HepG2 (cell line): ENCODE measurements around the gene CDHR3. TPM values are rescaled to one million over a fixed set of nuclear protein-coding genes. Genes with fewer than 3 reads are reported as not detected.

Experiments used
- ATF2 ChIP-seq: sonication (generic); formaldehyde crosslinking; IDR thresholded peaks from 2 replicates; pipeline ENCODE4 v1.4.0; 2020; ENCODE audit warnings: missing genetic modification reagents
- ATF4 ChIP-seq, 2 experiments: fragments of 450-650 bp in 1 of 2; sonication (generic) in 1 of 2; formaldehyde crosslinking; IDR thresholded peaks; 2 replicates each; pipeline versions ENCODE4 v1.5.0 to v1.8.0; 2020 to 2022; ENCODE audit warnings: mild to moderate bottlenecking in 1 of 2, missing genetic modification reagents in 1 of 2
- BHLHE40 ChIP-seq: IDR thresholded peaks from 2 replicates; pipeline ENCODE4 v1.6.1; 2011; ENCODE audit warnings: low read length, improper control_type of control experiment
- CBX1 ChIP-seq: IDR thresholded peaks from one replicate; pipeline ENCODE4 v1.6.1; 2016; ENCODE audit warnings: antibody characterized with exemption, low read depth
- CTCF ChIP-seq: sonication (generic); formaldehyde crosslinking; IDR thresholded peaks from 2 replicates; pipeline ENCODE4 v1.5.0; 2020; ENCODE audit warnings: mild to moderate bottlenecking, missing genetic modification reagents, moderate library complexity
- E2F2 ChIP-seq: sonication (generic); formaldehyde crosslinking; IDR thresholded peaks from 2 replicates; pipeline ENCODE4 v1.4.0; 2020; ENCODE audit warnings: missing genetic modification reagents, borderline replicate concordance
- ETS1 ChIP-seq: sonication (generic); formaldehyde crosslinking; IDR thresholded peaks from 2 replicates; pipeline ENCODE4 v1.4.0; 2020; ENCODE audit warnings: missing genetic modification reagents
- IKZF4 ChIP-seq: sonication (generic); formaldehyde crosslinking; IDR thresholded peaks from 2 replicates; pipeline ENCODE4 v1.5.1; 2020; ENCODE audit warnings: borderline replicate concordance, mild to moderate bottlenecking, low read depth, missing genetic modification reagents; ENCODE audit errors: not compliant biosample characterization
- PPARG ChIP-seq: conservative IDR thresholded peaks from 2 replicates; pipeline ENCODE4 v1.6.1; 2016; ENCODE audit warnings: missing biosample characterization, missing genetic modification reagents
- RARG ChIP-seq: sonication (generic); formaldehyde crosslinking; IDR thresholded peaks from 2 replicates; pipeline ENCODE4 v1.4.0; 2020; ENCODE audit warnings: low read depth, mild to moderate bottlenecking, missing genetic modification reagents
- ZBTB42 ChIP-seq: sonication (generic); formaldehyde crosslinking; IDR thresholded peaks from 2 replicates; pipeline ENCODE4 v1.5.0; 2020; ENCODE audit warnings: mild to moderate bottlenecking, missing genetic modification reagents
- ZNF280B ChIP-seq: sonication (generic); formaldehyde crosslinking; IDR thresholded peaks from 2 replicates; pipeline ENCODE4 v1.5.0; 2020; ENCODE audit warnings: missing genetic modification reagents, mild to moderate bottlenecking, borderline replicate concordance
- ZNF292 ChIP-seq: sonication (generic); formaldehyde crosslinking; IDR thresholded peaks from 2 replicates; pipeline ENCODE4 v1.8.1; 2022; ENCODE audit warnings: mild to moderate bottlenecking, low read depth, missing genetic modification reagents, borderline replicate concordance
- ZNF607 ChIP-seq: sonication (generic); formaldehyde crosslinking; IDR thresholded peaks from 2 replicates; pipeline ENCODE4 v1.5.1; 2020; ENCODE audit warnings: missing genetic modification reagents, mild to moderate bottlenecking, borderline replicate concordance
- ZNF615 ChIP-seq: sonication (generic); formaldehyde crosslinking; IDR thresholded peaks from 2 replicates; pipeline ENCODE4 v1.5.0; 2020; ENCODE audit warnings: mild to moderate bottlenecking, missing genetic modification reagents, borderline replicate concordance
- ZNF761 ChIP-seq: sonication (generic); formaldehyde crosslinking; conservative IDR thresholded peaks from 2 replicates; pipeline ENCODE4 v1.4.0; 2020; ENCODE audit warnings: mild to moderate bottlenecking, missing genetic modification reagents
- ZNF784 ChIP-seq: sonication (generic); formaldehyde crosslinking; IDR thresholded peaks from 2 replicates; pipeline ENCODE4 v1.5.1; 2020; ENCODE audit warnings: missing genetic modification reagents, mild to moderate bottlenecking, borderline replicate concordance
- ZSCAN9 ChIP-seq: IDR thresholded peaks from 2 replicates; pipeline ENCODE4 v1.6.1; 2016; ENCODE audit warnings: borderline replicate concordance
- polyA plus RNA-seq, 8 experiments: library from polyadenylated mRNA; depleted of rRNA in 3 of 8; stranded (reverse) in 7 of 8; unstranded in 1 of 8; fragments of >200 nt; fragmentation: Illumina TruSeq in 4 of 8; extraction: Trizol in 4 of 8; gene quantifications; 2 replicates each; pipeline versions ENCODE4 v1.2.1 to v1.2.3, GENCODE V29; 2011 to 2016; ENCODE audit warnings: low read depth in 4 of 8, missing spikeins in 1 of 8, mixed read lengths in 1 of 8; ENCODE audit not compliant: insufficient read depth in 1 of 8
- total RNA-seq, 5 experiments: library from RNA; depleted of rRNA; stranded (reverse); fragments of >200 nt; fragmentation: Illumina TruSeq; extraction: Trizol; gene quantifications; 2 replicates each; pipeline ENCODE4 v1.2.3, GENCODE V29; 2016; ENCODE audit warnings: low read depth in 1 of 5

Gene CDHR3
- total and polyA plus RNA-seq, 2 of the 13 experiments (the other 11 are each of a cell fraction or from before 2014, with no cell fraction given) = 6.5 to 11.8 TPM

- TF ChIP-seq CTCF (CRISPR knock-in tag) = no peak
- TF ChIP-seq ZNF280B = no peak
- peak; percentile 47; the same call in 1 of the 2 replicates for TF ChIP-seq ATF2 (CRISPR knock-in tag)
- TF ChIP-seq ETS1 (CRISPR knock-in tag) = no peak
- TF ChIP-seq BHLHE40 = no peak
- peak; percentile 75; the same call in 1 of the 2 replicates for TF ChIP-seq ZNF292 (CRISPR knock-in tag)
- TF ChIP-seq ZNF784 = no peak
- TF ChIP-seq ZNF607 (CRISPR knock-in tag) = no peak; the same call in 1 of the 2 replicates
- TF ChIP-seq ZNF615 (CRISPR knock-in tag) = no peak
- TF ChIP-seq ATF4 (CRISPR knock-in tag; IDR thresholded peaks at IDR 0.05) = no peak
- no peak for TF ChIP-seq IKZF4 (CRISPR knock-in tag)
- TF ChIP-seq ZSCAN9 = peak; percentile 72; the same call in 1 of the 2 replicates
- TF ChIP-seq E2F2 (CRISPR knock-in tag) = no peak
- TF ChIP-seq CBX1 = no peak
- no peak for TF ChIP-seq ZBTB42 (CRISPR knock-in tag)
- 0 out of 2 replicates have a peak, but pooled peaks have one; percentile 36 for TF ChIP-seq PPARG
- TF ChIP-seq ZNF761 (CRISPR knock-in tag) = no peak
- TF ChIP-seq RARG (CRISPR knock-in tag) = no peak
These were observed 109.1 kb downstream of the CDHR3 start (continued) for GRCh38 chr7:106071999-106072714.
